GM23338 (cell line): ENCODE results near the gene RELL1.

ENCODE experiments used
- CREB1 ChIP-seq: fragments of 250-450 bp; sonication (Bioruptor Pico); IDR thresholded peaks from 2 replicates; pipeline ENCODE4 v1.5.0; 2020; ENCODE audit warnings: low read depth, mild to moderate bottlenecking, moderate library complexity
- CTCF ChIP-seq, 2 experiments: fragments of 200-600 bp in 1 of 2; sonication (generic) in 1 of 2; conservative IDR thresholded peaks; 2 replicates each; pipeline versions ENCODE4 v1.5.1 to v1.6.1; 2016 to 2017; ENCODE audit warnings: antibody characterized with exemption in 2 of 2, low read depth in 2 of 2, mild to moderate bottlenecking in 2 of 2, moderate library complexity in 1 of 2
- EZH2 ChIP-seq: fragments of 200-600 bp; sonication (generic); IDR thresholded peaks from one replicate; pipeline ENCODE4 v1.8.0; 2017; ENCODE audit warnings: antibody characterized with exemption, mild to moderate bottlenecking, low read depth; ENCODE audit not compliant: unreplicated experiment
- EZH2phosphoT487 ChIP-seq: fragments of 200-600 bp; sonication (generic); IDR thresholded peaks from one replicate; pipeline ENCODE4 v1.8.1; 2018; ENCODE audit warnings: antibody characterized with exemption; ENCODE audit not compliant: unreplicated experiment
- JUNB ChIP-seq: IDR thresholded peaks from one replicate; pipeline ENCODE4 v1.6.1; 2016; ENCODE audit warnings: antibody characterized with exemption; ENCODE audit not compliant: unreplicated experiment
- NANOG ChIP-seq: IDR thresholded peaks from 2 replicates; pipeline ENCODE4 v1.6.1; 2016; ENCODE audit warnings: antibody characterized with exemption, borderline replicate concordance
- POLR2AphosphoS5 ChIP-seq: IDR thresholded peaks from 2 replicates; pipeline ENCODE4 v1.6.1; 2016; ENCODE audit warnings: antibody characterized with exemption, low read depth
- REST ChIP-seq: IDR thresholded peaks from one replicate; pipeline ENCODE4 v1.6.1; 2018; ENCODE audit warnings: antibody characterized with exemption; ENCODE audit not compliant: unreplicated experiment
- STAT1 ChIP-seq: IDR thresholded peaks from one replicate; pipeline ENCODE4 v1.6.1; 2016; ENCODE audit warnings: antibody characterized with exemption; ENCODE audit not compliant: unreplicated experiment
- ZNF114 ChIP-seq: fragments of 250-450 bp; sonication (Bioruptor Pico); IDR thresholded peaks from 2 replicates; pipeline ENCODE4 v1.5.0; 2020; ENCODE audit warnings: mild to moderate bottlenecking, moderate library complexity
- ZNF331 ChIP-seq: fragments of 250-450 bp; sonication (Bioruptor Pico); IDR thresholded peaks from 2 replicates; pipeline ENCODE4 v1.5.0; 2020; ENCODE audit warnings: low read depth, mild to moderate bottlenecking, moderate library complexity
- TF ChIP-seq, protein P1 (sequence below): fragments of 250-450 bp; sonication (Bioruptor Pico); IDR thresholded peaks from 2 replicates; pipeline ENCODE4 v1.5.0; 2020; ENCODE audit warnings: mild to moderate bottlenecking, moderate library complexity

GRCh38 chr4:37656649-37657048 lies 29.5 kb downstream of the RELL1 start:
- TF ChIP-seq CTCF (conservative IDR thresholded peaks at IDR 0.05; ENCODE audit: low read depth in 2 of 2) = no peak
- no peak for TF ChIP-seq JUNB
- TF ChIP-seq POLR2AphosphoS5 = no peak
- no peak for TF ChIP-seq ZNF114 (CRISPR knock-in tag)
- TF ChIP-seq EZH2 = no peak
- no peak for TF ChIP-seq EZH2phosphoT487
- no peak for TF ChIP-seq CREB1
- TF ChIP-seq REST = no peak
- TF ChIP-seq, protein P1, sequence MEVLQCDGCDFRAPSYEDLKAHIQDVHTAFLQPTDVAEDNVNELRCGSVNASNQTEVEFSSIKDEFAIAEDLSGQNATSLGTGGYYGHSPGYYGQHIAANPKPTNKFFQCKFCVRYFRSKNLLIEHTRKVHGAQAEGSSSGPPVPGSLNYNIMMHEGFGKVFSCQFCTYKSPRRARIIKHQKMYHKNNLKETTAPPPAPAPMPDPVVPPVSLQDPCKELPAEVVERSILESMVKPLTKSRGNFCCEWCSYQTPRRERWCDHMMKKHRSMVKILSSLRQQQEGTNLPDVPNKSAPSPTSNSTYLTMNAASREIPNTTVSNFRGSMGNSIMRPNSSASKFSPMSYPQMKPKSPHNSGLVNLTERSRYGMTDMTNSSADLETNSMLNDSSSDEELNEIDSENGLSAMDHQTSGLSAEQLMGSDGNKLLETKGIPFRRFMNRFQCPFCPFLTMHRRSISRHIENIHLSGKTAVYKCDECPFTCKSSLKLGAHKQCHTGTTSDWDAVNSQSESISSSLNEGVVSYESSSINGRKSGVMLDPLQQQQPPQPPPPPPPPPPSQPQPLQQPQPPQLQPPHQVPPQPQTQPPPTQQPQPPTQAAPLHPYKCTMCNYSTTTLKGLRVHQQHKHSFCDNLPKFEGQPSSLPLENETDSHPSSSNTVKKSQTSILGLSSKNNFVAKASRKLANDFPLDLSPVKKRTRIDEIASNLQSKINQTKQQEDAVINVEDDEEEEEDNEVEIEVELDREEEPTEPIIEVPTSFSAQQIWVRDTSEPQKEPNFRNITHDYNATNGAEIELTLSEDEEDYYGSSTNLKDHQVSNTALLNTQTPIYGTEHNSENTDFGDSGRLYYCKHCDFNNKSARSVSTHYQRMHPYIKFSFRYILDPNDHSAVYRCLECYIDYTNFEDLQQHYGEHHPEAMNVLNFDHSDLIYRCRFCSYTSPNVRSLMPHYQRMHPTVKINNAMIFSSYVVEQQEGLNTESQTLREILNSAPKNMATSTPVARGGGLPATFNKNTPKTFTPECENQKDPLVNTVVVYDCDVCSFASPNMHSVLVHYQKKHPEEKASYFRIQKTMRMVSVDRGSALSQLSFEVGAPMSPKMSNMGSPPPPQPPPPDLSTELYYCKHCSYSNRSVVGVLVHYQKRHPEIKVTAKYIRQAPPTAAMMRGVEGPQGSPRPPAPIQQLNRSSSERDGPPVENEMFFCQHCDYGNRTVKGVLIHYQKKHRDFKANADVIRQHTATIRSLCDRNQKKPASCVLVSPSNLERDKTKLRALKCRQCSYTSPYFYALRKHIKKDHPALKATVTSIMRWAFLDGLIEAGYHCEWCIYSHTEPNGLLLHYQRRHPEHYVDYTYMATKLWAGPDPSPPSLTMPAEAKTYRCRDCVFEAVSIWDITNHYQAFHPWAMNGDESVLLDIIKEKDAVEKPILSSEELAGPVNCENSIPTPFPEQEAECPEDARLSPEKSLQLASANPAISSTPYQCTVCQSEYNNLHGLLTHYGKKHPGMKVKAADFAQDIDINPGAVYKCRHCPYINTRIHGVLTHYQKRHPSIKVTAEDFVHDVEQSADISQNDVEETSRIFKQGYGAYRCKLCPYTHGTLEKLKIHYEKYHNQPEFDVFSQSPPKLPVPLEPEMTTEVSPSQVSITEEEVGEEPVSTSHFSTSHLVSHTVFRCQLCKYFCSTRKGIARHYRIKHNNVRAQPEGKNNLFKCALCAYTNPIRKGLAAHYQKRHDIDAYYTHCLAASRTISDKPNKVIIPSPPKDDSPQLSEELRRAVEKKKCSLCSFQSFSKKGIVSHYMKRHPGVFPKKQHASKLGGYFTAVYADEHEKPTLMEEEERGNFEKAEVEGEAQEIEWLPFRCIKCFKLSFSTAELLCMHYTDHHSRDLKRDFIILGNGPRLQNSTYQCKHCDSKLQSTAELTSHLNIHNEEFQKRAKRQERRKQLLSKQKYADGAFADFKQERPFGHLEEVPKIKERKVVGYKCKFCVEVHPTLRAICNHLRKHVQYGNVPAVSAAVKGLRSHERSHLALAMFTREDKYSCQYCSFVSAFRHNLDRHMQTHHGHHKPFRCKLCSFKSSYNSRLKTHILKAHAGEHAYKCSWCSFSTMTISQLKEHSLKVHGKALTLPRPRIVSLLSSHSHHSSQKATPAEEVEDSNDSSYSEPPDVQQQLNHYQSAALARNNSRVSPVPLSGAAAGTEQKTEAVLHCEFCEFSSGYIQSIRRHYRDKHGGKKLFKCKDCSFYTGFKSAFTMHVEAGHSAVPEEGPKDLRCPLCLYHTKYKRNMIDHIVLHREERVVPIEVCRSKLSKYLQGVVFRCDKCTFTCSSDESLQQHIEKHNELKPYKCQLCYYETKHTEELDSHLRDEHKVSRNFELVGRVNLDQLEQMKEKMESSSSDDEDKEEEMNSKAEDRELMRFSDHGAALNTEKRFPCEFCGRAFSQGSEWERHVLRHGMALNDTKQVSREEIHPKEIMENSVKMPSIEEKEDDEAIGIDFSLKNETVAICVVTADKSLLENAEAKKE (CRISPR knock-in tag) = no peak
- no peak for TF ChIP-seq STAT1
- TF ChIP-seq NANOG = no peak
- TF ChIP-seq ZNF331 (CRISPR knock-in tag) = no peak
